AG04449 (cell line): ENCODE results near the gene OTOG.

Experiments
- CTCF ChIA-PET: fragments of 350-600 bp; formaldehyde crosslinking; extraction: SDS; loops from one replicate; lab custom pipeline; 2021; ENCODE audit warnings: antibody characterized with exemption; lab: Yijun Ruan, JAX
- POLR2A ChIA-PET: fragments of 400-600, 350-600 bp; formaldehyde crosslinking; extraction: SDS; loops from one replicate; lab custom pipeline; 2020; ENCODE audit warnings: antibody characterized with exemption, inconsistent platforms; lab: Yijun Ruan, JAX
- DNase-seq: peaks from one replicate; pipeline ENCODE4 v3.0.0-alpha.2; 2010; ENCODE audit warnings: low read depth, low spot score
- H3K4me3 ChIP-seq: 2 replicates; pipeline ENCODE4 v1.5.1; 2011; ENCODE audit warnings: low read depth, mild to moderate bottlenecking, control low read depth, low read length
- CTCF ChIP-seq: IDR thresholded peaks from one replicate; pipeline ENCODE4 v1.5.1; 2011; ENCODE audit warnings: mild to moderate bottlenecking, moderate library complexity, low read length, control low read depth, inconsistent platforms; ENCODE audit not compliant: insufficient read depth; ENCODE audit errors: missing control alignments

The OTOG gene

GRCh38 chr11:17578958-17579357 lies 31.9 kb downstream of the OTOG start:
- no peak for DNase-seq
- CTCF ChIA-PET, result interaction anchor here (1.4 kb wide), 1 partner anchor 20 kb away, joined by 4 read pairs; no protein-coding TSS in a partner anchor
- POLR2A ChIA-PET, result no interaction called here

DNA sequence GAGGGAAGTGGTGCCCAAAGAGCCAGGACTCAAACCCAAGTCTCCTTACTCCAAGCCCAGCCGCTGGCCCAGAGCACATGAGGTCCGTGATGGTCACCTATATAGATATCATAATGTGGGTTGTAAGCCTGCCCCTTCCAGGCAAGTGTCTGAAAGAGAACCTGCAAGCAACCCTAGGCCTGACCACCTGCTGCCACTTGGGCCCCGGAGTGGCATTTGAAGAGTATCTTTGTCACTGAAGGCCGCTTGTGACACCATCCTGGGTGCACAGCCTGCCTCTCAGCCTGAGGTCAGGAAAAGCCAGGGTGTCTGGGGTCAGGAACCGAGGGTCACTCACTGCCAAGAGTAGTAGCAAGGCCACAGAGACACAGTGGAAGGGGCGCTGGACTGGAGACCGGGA lies 32.4 kb downstream of the OTOG start:
- TF ChIP-seq CTCF, result no peak
- no peak for DNase-seq
- H3K4me3 ChIP-seq, result no peak overlapping the region
- ChIA-PET POLR2A (no interaction called here), CTCF (interaction anchor here (1.4 kb wide), 1 partner anchor 19 kb away, joined by 4 read pairs; no protein-coding TSS in a partner anchor)

More at GRCh38 chr11:17578958-17579357, 31.9 kb downstream of the OTOG start:
- no peak overlapping the region for H3K4me3 ChIP-seq
- TF ChIP-seq CTCF, result no peak

GRCh38 chr11:17580271-17580670 lies 33.2 kb downstream of the OTOG start:
- no peak for DNase-seq
- CTCF ChIA-PET, result no interaction called here
- no peak for TF ChIP-seq CTCF
- POLR2A ChIA-PET, result no interaction called here
- no peak overlapping the region for H3K4me3 ChIP-seq

- CTCF ChIA-PET, result no interaction called here
- POLR2A ChIA-PET, result no interaction called here
- TF ChIP-seq CTCF, result no peak
- H3K4me3 ChIP-seq, result no peak overlapping the region
- DNase-seq, result no peak
Measured at GRCh38 chr11:17581036-17581731, 34.1 kb downstream of the OTOG start.

DNA sequence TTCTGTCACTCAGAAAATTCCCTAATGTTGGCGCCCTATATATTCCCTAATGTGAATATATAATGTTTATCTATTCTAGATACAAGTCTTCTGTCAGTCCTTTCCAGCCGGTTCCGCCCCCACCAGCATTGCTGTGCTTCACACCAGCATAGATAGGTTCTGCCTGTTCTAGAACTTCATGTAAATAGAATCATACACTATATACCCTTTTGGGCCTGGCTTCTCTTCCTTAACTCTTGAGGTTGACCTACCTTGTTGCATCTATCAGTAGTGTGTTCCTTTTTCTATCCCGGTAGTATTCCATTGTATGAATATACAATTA lies 34.6 kb downstream of the OTOG start:
- no peak for DNase-seq
- no peak for TF ChIP-seq CTCF
- ChIA-PET POLR2A (no interaction called here), CTCF (interaction anchor here (0.6 to 0.9 kb wide), 2 partner anchors 17 to 239 kb away, joined by 3 read pairs; no protein-coding TSS in a partner anchor)
- no peak overlapping the region for H3K4me3 ChIP-seq

GRCh38 chr11:17585911-17586695 lies 39.0 kb downstream of the OTOG start:
- CTCF ChIA-PET, result no interaction called here

More at GRCh38 chr11:17585911-17586695, 39.0 kb downstream of the OTOG start:
- TF ChIP-seq CTCF, result no peak
- POLR2A ChIA-PET, result no interaction called here
- H3K4me3 ChIP-seq, result no peak overlapping the region
- DNase-seq, result no peak
